SU-DHL-6 (cell line): ENCODE measurements around the gene STARD10.

ENCODE experiments used
- EZH2phosphoT487 ChIP-seq: fragments of 200-600 bp; sonication (generic), shearing (Covaris generic); conservative IDR thresholded peaks from 2 replicates; pipeline ENCODE4 v1.6.1; 2018; ENCODE audit warnings: mild to moderate bottlenecking, antibody characterized with exemption, low read length, moderate library complexity, mixed read lengths
- TF ChIP-seq, protein P1 (sequence below): fragments of 200-600 bp; sonication (generic); IDR thresholded peaks from one replicate; pipeline ENCODE4 v1.5.1; 2017; ENCODE audit warnings: antibody characterized with exemption, mild to moderate bottlenecking, low read length, moderate library complexity; ENCODE audit not compliant: insufficient read depth, poor library complexity, severe bottlenecking

DNA sequence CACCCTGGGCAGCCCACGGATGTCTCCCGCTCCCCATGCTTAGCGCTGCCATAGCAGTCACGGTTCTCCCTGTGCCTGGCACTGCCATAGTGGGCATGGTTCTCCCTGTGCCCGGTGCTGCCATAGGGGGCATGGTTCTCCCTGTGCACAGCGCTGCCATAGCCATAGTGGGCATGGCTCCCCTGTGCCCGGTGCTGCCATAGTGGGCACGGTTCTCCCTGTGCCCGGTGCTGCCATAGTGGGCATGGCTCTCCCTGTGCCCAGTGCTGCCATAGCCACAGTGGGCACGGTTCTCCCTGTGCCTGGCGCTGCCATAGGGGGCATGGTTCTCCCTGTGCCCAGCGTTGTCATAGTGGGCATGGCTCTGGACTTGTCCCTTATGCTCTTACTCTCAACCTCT lies 21.8 kb downstream of the STARD10 start:
- no peak for TF ChIP-seq EZH2phosphoT487
- TF ChIP-seq, protein P1, sequence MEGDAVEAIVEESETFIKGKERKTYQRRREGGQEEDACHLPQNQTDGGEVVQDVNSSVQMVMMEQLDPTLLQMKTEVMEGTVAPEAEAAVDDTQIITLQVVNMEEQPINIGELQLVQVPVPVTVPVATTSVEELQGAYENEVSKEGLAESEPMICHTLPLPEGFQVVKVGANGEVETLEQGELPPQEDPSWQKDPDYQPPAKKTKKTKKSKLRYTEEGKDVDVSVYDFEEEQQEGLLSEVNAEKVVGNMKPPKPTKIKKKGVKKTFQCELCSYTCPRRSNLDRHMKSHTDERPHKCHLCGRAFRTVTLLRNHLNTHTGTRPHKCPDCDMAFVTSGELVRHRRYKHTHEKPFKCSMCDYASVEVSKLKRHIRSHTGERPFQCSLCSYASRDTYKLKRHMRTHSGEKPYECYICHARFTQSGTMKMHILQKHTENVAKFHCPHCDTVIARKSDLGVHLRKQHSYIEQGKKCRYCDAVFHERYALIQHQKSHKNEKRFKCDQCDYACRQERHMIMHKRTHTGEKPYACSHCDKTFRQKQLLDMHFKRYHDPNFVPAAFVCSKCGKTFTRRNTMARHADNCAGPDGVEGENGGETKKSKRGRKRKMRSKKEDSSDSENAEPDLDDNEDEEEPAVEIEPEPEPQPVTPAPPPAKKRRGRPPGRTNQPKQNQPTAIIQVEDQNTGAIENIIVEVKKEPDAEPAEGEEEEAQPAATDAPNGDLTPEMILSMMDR: no peak
